Pancreas (tissue), 10 donors: ENCODE results near the gene DAD1. TPM values are rescaled to one million over a fixed set of nuclear protein-coding genes. Genes with fewer than 3 reads are reported as not detected.

Source experiments
- ATAC-seq, 4 donors: fragments of 200-7000 bp; cut with Tn5 transposase; one replicate each; pipeline versions ENCODE4 v1.8.0 to v1.9.1; 2020; ENCODE audit warnings: mild to moderate bottlenecking in 4 of 4, moderate library complexity in 4 of 4
- DNase-seq, 6 donors: peaks; one replicate each; pipeline ENCODE4 v3.0.0-alpha.2; 2020
- FAIRE-seq: peaks from 2 replicates; lab custom pipeline; 2012; peaks lifted over from hg19 to GRCh38; lab: Jason Lieb, UNC
- H3K27ac ChIP-seq, 4 donors: fragments of 200-600 bp; sonication (generic); 1 replicate in 3 of 4; 2 replicates in 1 of 4; pipeline versions ENCODE4 v1.5.0 to v1.8.0; 2020
- H3K27me3 ChIP-seq, 4 donors: fragments of 200-600 bp; one replicate each; pipeline ENCODE4 v1.8.0; 2021
- H3K36me3 ChIP-seq, 3 donors: fragments of 200-600 bp; sonication (generic) in 1 of 3; one replicate each; pipeline versions ENCODE4 v1.5.0 to v1.8.0; 2020 to 2021
- H3K4me1 ChIP-seq, 3 donors: fragments of 200-600 bp; one replicate each; pipeline ENCODE4 v1.8.0; 2021
- H3K4me3 ChIP-seq, 4 donors: fragments of 200-600 bp; sonication (generic) in 2 of 4; one replicate each; pipeline versions ENCODE4 v1.5.0 to v1.8.0; 2020 to 2021
- H3K9me3 ChIP-seq, 4 donors: fragments of 200-600 bp; one replicate each; pipeline ENCODE4 v1.8.0; 2021
- WGBS, 2 donors: extraction: QIAGEN DNeasy Blood & Tissue Kit; methylation state at CpG; one replicate each; pipeline ENCODE4 v1.1.7; 2013; 5-methylcytosine and 5-hydroxymethylcytosine counted together
- intact Hi-C, 3 donors: fragments of 100-400 bp; cut with DNase I; formaldehyde crosslinking; loops; one replicate each; pipeline versions ENCODE4 v1.11.1 to v1.14.2; 2022
- polyA plus RNA-seq, 2 donors: library from polyadenylated mRNA; stranded (reverse); fragments of 200-250 nt; gene quantifications; one replicate each; pipeline ENCODE4 v1.2.3, GENCODE V29; 2013
- total RNA-seq, 6 donors: library from RNA; stranded (reverse); fragmentation: NEBNext Ultra II Directional in 4 of 6; extraction: Animal tissue kit (Norgen Biotek cat#: 25700) in 4 of 6; gene quantifications; one replicate each; pipeline versions ENCODE4 v1.2.1 to v1.2.4, GENCODE V29; 2021 to 2023
- TF ChIP-seq, protein P1 (sequence below), 4 donors: fragments of 200-600 bp; sonication (generic) in 3 of 4; IDR thresholded peaks; one replicate each; pipeline versions ENCODE4 v1.5.0 to v1.8.0; 2021; ENCODE audit warnings: antibody characterized with exemption in 4 of 4
- donor health status: healthy with polysubstance abuse.
- donor health status: DM: no; HTN: no; CAD: no; lungs with moderate emphysema.
- donor health status: DM: no; HTN: no; CAD: no.
- donor health status: control.
- donor health status: control.
- donor health status: Bipolar disorder and iron deficiency.
- donor health status: DM: yes; HTN: yes; CAD: no.
- donor health status: DM: no; HTN: no; CAD: no.
- donor health status: DM: no; HTN: no; CAD: no.
- donor health status: DM: yes; HTN: yes; CAD: no.

Gene DAD1
- total and polyA plus RNA-seq, 8 donors = 58.2 to 178 (median 85.2) TPM

DNA sequence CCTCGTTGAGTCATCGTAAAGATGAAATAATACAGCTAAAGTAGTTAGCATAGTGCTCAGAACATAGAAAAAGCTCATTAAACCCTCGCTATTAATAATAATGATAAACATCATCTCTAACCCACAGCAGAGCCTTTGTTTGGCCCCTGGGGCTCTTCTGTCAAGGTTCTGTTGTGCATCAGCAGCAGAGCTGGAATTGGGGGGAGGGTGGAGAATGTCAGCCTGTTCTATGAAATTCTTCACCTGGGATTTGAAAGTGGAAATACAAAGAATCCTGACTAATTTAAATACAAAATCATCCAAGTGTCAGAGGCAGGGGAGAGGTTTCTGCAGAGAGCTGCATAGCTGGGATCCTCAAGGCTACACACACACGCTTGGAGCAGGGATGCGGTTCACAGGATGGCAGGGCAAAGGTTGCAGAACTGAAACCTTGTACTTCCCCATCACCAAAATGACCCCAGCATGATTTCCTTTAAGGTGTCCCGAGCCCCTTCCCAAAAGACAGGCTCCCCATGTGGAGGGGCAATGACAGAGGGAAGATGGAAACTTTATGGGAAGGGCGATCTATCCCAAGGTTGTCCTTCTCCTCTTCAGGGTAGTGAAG lies 71.8 kb downstream of the DAD1 start:
- no peak for FAIRE-seq
- no peaks in the 10 kb centered on the region for H3K4me1 ChIP-seq
- no peak for DNase-seq
- H3K9me3 ChIP-seq = no peaks in the 10 kb centered on the region
- intact Hi-C loops = no loop called here
- H3K27me3 ChIP-seq = no peaks in the 10 kb centered on the region
- H3K27ac ChIP-seq = no peak overlapping the region
- ATAC-seq = no peak
- TF ChIP-seq, protein P1, sequence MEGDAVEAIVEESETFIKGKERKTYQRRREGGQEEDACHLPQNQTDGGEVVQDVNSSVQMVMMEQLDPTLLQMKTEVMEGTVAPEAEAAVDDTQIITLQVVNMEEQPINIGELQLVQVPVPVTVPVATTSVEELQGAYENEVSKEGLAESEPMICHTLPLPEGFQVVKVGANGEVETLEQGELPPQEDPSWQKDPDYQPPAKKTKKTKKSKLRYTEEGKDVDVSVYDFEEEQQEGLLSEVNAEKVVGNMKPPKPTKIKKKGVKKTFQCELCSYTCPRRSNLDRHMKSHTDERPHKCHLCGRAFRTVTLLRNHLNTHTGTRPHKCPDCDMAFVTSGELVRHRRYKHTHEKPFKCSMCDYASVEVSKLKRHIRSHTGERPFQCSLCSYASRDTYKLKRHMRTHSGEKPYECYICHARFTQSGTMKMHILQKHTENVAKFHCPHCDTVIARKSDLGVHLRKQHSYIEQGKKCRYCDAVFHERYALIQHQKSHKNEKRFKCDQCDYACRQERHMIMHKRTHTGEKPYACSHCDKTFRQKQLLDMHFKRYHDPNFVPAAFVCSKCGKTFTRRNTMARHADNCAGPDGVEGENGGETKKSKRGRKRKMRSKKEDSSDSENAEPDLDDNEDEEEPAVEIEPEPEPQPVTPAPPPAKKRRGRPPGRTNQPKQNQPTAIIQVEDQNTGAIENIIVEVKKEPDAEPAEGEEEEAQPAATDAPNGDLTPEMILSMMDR (IDR thresholded peaks at IDR 0.05) = no peak
- no peaks in the 10 kb centered on the region for H3K36me3 ChIP-seq
- 74 to 82% methylated on average over 7 of the region's 7 CpGs for WGBS, 2 donors
- no peak overlapping the region for H3K4me3 ChIP-seq

DNA sequence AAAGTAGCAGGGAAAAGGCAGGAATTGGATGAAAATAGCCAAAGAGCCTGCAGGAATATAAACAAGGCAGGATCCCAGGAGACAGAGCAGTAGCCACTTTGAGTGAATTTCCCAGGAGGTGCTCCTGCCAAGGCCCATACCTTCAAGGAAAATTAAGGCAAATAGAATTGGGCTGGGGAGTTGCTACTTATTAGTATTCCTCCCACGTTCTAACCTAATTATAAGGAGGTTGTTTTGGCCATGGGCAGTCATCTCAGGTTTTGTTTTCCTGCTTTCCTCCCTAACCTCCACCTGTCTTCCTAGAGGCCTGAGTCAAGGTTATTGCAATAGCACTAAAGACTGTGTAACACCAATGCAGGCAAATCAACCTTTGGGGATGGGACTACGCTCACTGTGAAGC lies 73.1 kb downstream of the DAD1 start:
- no peaks in the 10 kb centered on the region for H3K27me3 ChIP-seq
- H3K4me3 ChIP-seq = no peak overlapping the region
- no peaks in the 10 kb centered on the region for H3K36me3 ChIP-seq
- intact Hi-C loops = no loop called here
- ATAC-seq (no peak), FAIRE-seq (no peak), DNase-seq (no peak)
- WGBS, 2 donors = 69 to 83% methylated on average over 2 of the region's 2 CpGs
- H3K4me1 ChIP-seq = no peaks in the 10 kb centered on the region
- H3K27ac ChIP-seq = no peak overlapping the region
- no peaks in the 10 kb centered on the region for H3K9me3 ChIP-seq
- TF ChIP-seq, protein P1 (IDR thresholded peaks at IDR 0.05) = no peak

Other genes starting within 250 kb of the DAD1 start
- 10 to 100 TPM in 3 of 6 donors, 1 to 10 TPM in 3; 7.6 to 25.9 (median 11.8) TPM for gene ABHD4, start 9.1 kb upstream of the DAD1 start, total RNA-seq
- 10 to 100 TPM in 1 of 2 donors, 1 to 10 TPM in 1; 8.2 to 14.7 TPM for gene ABHD4, start 9.1 kb upstream of the DAD1 start, polyA plus RNA-seq
- under 1 TPM in 1 of 6 donors, not detected in 5; 0.03 TPM for gene OR6J1, start 55.1 kb upstream of the DAD1 start, total RNA-seq
- under 1 TPM in 1 of 2 donors, not detected in 1; 0.05 TPM for gene OR6J1, start 55.1 kb upstream of the DAD1 start, polyA plus RNA-seq
- gene OXA1L, start 177.5 kb upstream of the DAD1 start, total RNA-seq = 10 to 100 TPM; 48.1 to 76.2 (median 53.2) TPM
- gene OXA1L, start 177.5 kb upstream of the DAD1 start, polyA plus RNA-seq = 10 to 100 TPM; 56.7 to 91.2 TPM
- 10 to 100 TPM in 1 of 6 donors, 1 to 10 TPM in 5; 2.9 to 13.1 (median 5.7) TPM for gene SLC7A7, start 226.2 kb upstream of the DAD1 start, total RNA-seq
- 1 to 10 TPM; 4.9 to 9.9 TPM for gene SLC7A7, start 226.2 kb upstream of the DAD1 start, polyA plus RNA-seq
- 10 to 100 TPM; 29.1 to 47.6 (median 43.0) TPM for gene MRPL52, start 240.7 kb upstream of the DAD1 start, total RNA-seq
- 10 to 100 TPM; 57.1 to 85.0 TPM for gene MRPL52, start 240.7 kb upstream of the DAD1 start, polyA plus RNA-seq
- 100 to 1,000 TPM in 1 of 6 donors, 10 to 100 TPM in 5; 21.5 to 146 (median 34.0) TPM for gene MMP14, start 247.4 kb upstream of the DAD1 start, total RNA-seq
- gene MMP14, start 247.4 kb upstream of the DAD1 start, polyA plus RNA-seq = 10 to 100 TPM; 18.7 to 61.8 TPM